Measurements from ENCODE around the gene PLXDC1. TPM values are rescaled to one million over a fixed set of nuclear protein-coding genes. Genes with fewer than 3 reads are reported as not detected.

The PLXDC1 gene
- total RNA-seq, 1 donor from 2014 or later: 2.5 TPM

DNA sequence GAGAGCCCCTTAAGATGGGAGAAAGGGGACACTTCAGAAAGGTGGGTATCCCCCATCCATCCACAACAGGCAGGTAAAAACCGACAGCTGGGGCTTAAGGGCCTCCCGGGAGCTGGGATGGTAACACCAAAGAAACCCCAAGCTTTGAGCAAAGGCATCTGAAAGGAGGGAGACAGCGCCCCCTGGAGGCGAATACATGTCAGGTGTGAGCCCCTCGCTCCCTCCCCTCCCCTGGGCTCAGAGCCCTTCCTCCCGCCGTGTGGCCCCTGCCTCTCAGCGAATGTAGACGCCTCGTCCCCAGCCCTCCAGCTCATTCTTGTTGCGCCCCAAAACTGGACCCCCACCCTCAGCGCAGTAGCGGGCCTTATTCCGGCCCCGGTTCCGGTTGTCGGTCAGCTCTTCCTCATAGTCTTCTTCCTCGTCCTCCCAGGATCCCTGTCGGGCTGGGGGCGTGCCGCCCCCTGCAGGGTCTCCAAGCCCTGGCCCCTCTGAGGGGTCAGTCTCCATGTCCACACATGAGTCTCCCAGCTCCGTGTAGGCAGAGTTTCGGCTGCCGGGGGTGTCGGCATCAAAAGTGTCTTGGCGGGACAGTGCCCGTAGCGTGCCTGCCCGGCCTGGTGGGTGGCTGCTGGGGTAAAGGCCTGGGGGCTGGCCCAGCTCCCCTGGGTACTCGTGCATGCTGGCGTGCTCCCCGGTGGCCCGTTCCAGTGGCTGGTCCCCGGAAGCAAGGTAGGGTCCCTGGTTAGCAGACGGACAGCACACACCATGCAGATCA is 23.7 kb upstream of the PLXDC1 start:
- H3K9ac ChIP-seq: no peak overlapping the region
- Mint-ChIP-seq H3K9me3 (no peaks in the 10 kb centered on the region), H3K27ac (no peak overlapping the region), H3K27me3 (ENCODE audit: insufficient read depth, low read depth) (no peaks in the 10 kb centered on the region), H3K36me3 (peaks cover 13% of the 10 kb centered on the region), H3K4me1 (peaks cover 11% of the 10 kb centered on the region), H3K4me3 (no peak overlapping the region)
- H3K27ac ChIP-seq: no peak overlapping the region
- H2AFZ ChIP-seq (replicated peaks): no peak overlapping the region
- H3K4me2 ChIP-seq: peak overlapping the region; percentile 47
- peaks cover 5% of the 10 kb centered on the region for H3F3A ChIP-seq (ENCODE audit: low read depth)
- H3K4me1 ChIP-seq: no peaks in the 10 kb centered on the region
- H3K36me3 ChIP-seq: no peaks in the 10 kb centered on the region
- H4K20me1 ChIP-seq (ENCODE audit: low read depth): no peaks in the 10 kb centered on the region
- no peaks in the 10 kb centered on the region for H3K79me2 ChIP-seq (ENCODE audit: low read depth)
- TF ChIP-seq EZH2 (IDR thresholded peaks at IDR 0.05) (no peak), EZH2phosphoT487 (IDR thresholded peaks at IDR 0.05) (no peak)
- TF ChIP-seq, protein P1, sequence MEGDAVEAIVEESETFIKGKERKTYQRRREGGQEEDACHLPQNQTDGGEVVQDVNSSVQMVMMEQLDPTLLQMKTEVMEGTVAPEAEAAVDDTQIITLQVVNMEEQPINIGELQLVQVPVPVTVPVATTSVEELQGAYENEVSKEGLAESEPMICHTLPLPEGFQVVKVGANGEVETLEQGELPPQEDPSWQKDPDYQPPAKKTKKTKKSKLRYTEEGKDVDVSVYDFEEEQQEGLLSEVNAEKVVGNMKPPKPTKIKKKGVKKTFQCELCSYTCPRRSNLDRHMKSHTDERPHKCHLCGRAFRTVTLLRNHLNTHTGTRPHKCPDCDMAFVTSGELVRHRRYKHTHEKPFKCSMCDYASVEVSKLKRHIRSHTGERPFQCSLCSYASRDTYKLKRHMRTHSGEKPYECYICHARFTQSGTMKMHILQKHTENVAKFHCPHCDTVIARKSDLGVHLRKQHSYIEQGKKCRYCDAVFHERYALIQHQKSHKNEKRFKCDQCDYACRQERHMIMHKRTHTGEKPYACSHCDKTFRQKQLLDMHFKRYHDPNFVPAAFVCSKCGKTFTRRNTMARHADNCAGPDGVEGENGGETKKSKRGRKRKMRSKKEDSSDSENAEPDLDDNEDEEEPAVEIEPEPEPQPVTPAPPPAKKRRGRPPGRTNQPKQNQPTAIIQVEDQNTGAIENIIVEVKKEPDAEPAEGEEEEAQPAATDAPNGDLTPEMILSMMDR (IDR thresholded peaks at IDR 0.05): peak; percentile 85
- H3K4me3 ChIP-seq: no peak overlapping the region
- DNase-seq (ENCODE audit: low spot score): peak; percentile 93
- H3K27me3 ChIP-seq: no peaks in the 10 kb centered on the region
- no peaks in the 10 kb centered on the region for H3K9me3 ChIP-seq (ENCODE audit: low read depth)

DNA sequence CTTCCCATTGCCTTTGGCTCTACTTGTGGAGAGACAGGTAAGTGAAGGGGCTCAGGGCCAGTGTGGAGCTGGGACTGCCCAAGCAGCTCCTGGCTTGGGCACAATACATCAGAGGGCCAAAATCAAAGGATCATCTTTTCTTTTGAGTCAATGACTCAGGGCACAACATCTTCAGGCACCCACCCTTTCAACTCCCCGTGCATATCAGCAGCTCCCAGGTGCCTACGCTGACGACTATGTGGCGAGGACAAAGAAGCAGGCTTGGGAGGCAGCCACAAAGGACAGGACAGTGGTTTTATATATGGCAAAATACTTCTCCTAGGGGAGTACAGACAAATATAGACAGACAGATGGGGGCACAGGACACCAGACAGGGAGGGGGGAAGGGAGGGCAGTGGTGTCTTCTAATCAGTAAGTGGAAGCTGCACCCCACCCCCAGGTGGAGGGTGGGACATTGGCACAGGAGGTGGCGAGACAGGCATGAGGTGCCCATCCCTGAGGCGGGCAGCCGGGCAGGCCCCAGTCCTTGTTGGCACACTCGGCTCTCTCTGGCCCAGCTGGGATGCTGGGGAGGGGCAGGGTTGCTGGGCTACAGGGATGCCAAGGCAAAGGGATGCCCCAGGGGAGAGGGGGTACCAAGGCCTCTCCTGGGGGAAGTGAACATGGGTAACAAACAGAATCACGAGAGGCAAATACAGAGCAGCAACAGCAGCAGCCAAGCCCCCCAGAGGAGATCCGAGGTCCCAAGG is 22.3 kb upstream of the PLXDC1 start:
- no peaks in the 10 kb centered on the region for H3K27me3 Mint-ChIP-seq (ENCODE audit: insufficient read depth, low read depth)

DNA sequence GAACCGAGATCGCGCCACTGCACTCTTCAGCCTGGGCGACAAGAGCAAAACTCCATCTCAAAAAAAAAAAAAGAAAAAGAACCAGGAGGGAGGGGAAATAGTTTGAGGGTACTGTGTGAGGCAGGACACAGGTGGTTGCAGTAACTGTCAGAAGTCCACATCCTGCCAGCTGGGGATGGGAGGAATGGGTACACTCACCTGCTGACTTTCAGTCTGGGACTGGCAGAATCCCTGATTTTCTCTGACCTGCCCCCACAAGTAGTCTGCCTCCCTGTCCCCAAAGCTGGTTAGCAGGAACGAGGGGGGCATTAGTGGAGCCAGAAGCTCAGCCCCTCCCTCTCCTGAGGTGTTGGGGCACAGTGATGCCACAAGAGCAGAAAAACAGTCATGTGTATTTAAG is 21.6 kb upstream of the PLXDC1 start:
- TF ChIP-seq, protein P1 (IDR thresholded peaks at IDR 0.05): no peak
- TF ChIP-seq EZH2phosphoT487 (IDR thresholded peaks at IDR 0.05): no peak
- TF ChIP-seq EZH2 (IDR thresholded peaks at IDR 0.05): no peak
- Mint-ChIP-seq H3K27ac (no peak overlapping the region), H3K4me1 (peaks cover 14% of the 10 kb centered on the region)

More for the DNA sequence above, 22.3 kb upstream of the PLXDC1 start:
- H3F3A ChIP-seq (ENCODE audit: low read depth): peaks cover 3% of the 10 kb centered on the region
- no peak overlapping the region for H3K4me3 Mint-ChIP-seq
- no peak overlapping the region for H3K27ac Mint-ChIP-seq
- no peak overlapping the region for H2AFZ ChIP-seq (replicated peaks)
- H4K20me1 ChIP-seq (ENCODE audit: low read depth): no peaks in the 10 kb centered on the region
- DNase-seq (ENCODE audit: low spot score): no peak
- H3K4me3 ChIP-seq: no peak overlapping the region
- no peaks in the 10 kb centered on the region for H3K27me3 ChIP-seq
- no peaks in the 10 kb centered on the region for H3K79me2 ChIP-seq (ENCODE audit: low read depth)
- no peak overlapping the region for H3K27ac ChIP-seq
- no peaks in the 10 kb centered on the region for H3K4me1 ChIP-seq
- H3K9me3 Mint-ChIP-seq: peaks cover 3% of the 10 kb centered on the region
- no peaks in the 10 kb centered on the region for H3K36me3 ChIP-seq
- H3K36me3 Mint-ChIP-seq: peaks cover 13% of the 10 kb centered on the region
- no peak overlapping the region for H3K4me2 ChIP-seq
- H3K9me3 ChIP-seq (ENCODE audit: low read depth): no peaks in the 10 kb centered on the region
- TF ChIP-seq EZH2phosphoT487 (IDR thresholded peaks at IDR 0.05): no peak
- TF ChIP-seq, protein P1 (IDR thresholded peaks at IDR 0.05): no peak
- no peak for TF ChIP-seq EZH2 (IDR thresholded peaks at IDR 0.05)
- no peak overlapping the region for H3K9ac ChIP-seq
- H3K4me1 Mint-ChIP-seq: peaks cover 14% of the 10 kb centered on the region

More for the DNA sequence above, 21.6 kb upstream of the PLXDC1 start:
- Histone ChIP-seq H3K79me2 (ENCODE audit: low read depth) (no peaks in the 10 kb centered on the region), H3F3A (ENCODE audit: low read depth) (no peaks in the 10 kb centered on the region), H3K9me3 (ENCODE audit: low read depth) (no peaks in the 10 kb centered on the region), H3K4me3 (no peak overlapping the region), H3K4me2 (no peak overlapping the region), H3K27me3 (no peaks in the 10 kb centered on the region), H4K20me1 (ENCODE audit: low read depth) (no peaks in the 10 kb centered on the region), H3K4me1 (no peaks in the 10 kb centered on the region), H3K9ac (no peak overlapping the region), H2AFZ (replicated peaks) (no peak overlapping the region), H3K27ac (no peak overlapping the region), H3K36me3 (no peaks in the 10 kb centered on the region)
- Mint-ChIP-seq H3K27me3 (ENCODE audit: insufficient read depth, low read depth) (no peaks in the 10 kb centered on the region), H3K4me3 (no peak overlapping the region), H3K9me3 (peaks cover 3% of the 10 kb centered on the region), H3K36me3 (peaks cover 10% of the 10 kb centered on the region)
- no peak for DNase-seq (ENCODE audit: low spot score)

Measured in neural progenitor cell (in vitro differentiated cells).